Mononuclear cell (primary cell): ENCODE results near the gene AP2B1. TPM values are rescaled to one million over a fixed set of nuclear protein-coding genes. Genes with fewer than 3 reads are reported as not detected.

ENCODE experiments used
- H3K27me3 ChIP-seq: 2 replicates; pipeline ENCODE4 v1.6.0; 2011; ENCODE audit warnings: low read length, control low read depth; ENCODE audit not compliant: insufficient read depth
- H3K4me1 ChIP-seq: 2 replicates; pipeline ENCODE4 v1.5.1; 2011; ENCODE audit warnings: mild to moderate bottlenecking, low read length, control low read depth; ENCODE audit not compliant: insufficient read depth
- H3K4me3 ChIP-seq: 2 replicates; pipeline ENCODE4 v1.5.1; 2011; ENCODE audit warnings: mild to moderate bottlenecking, low read length, moderate library complexity
- H3K9me3 ChIP-seq: 2 replicates; pipeline ENCODE4 v1.5.1; 2011; ENCODE audit warnings: low read depth, mild to moderate bottlenecking, control low read depth, low read length
- total RNA-seq: library from RNA; depleted of rRNA; stranded (reverse); fragments of >200 nt; gene quantifications from one replicate; pipeline ENCODE4 v1.2.3, GENCODE V29; 2012

The AP2B1 gene
- total RNA-seq, 1 donor = 42.8 TPM

- no peaks in the 10 kb centered on the region for H3K27me3 ChIP-seq
Observed at GRCh38 chr17:35641032-35641431, 53.9 kb downstream of the AP2B1 start.

GRCh38 chr17:35645923-35646322, 58.8 kb downstream of the AP2B1 start:
- Histone ChIP-seq H3K27me3 (no peaks in the 10 kb centered on the region), H3K9me3 (no peaks in the 10 kb centered on the region), H3K4me3 (no peak overlapping the region), H3K4me1 (no peaks in the 10 kb centered on the region)

More at GRCh38 chr17:35641032-35641431, 53.9 kb downstream of the AP2B1 start:
- Histone ChIP-seq H3K4me3 (no peak overlapping the region), H3K9me3 (no peaks in the 10 kb centered on the region), H3K4me1 (no peaks in the 10 kb centered on the region)

GRCh38 chr17:35651467-35651866, 64.3 kb downstream of the AP2B1 start:
- no peaks in the 10 kb centered on the region for H3K27me3 ChIP-seq
- H3K9me3 ChIP-seq = no peaks in the 10 kb centered on the region
- H3K4me1 ChIP-seq = no peaks in the 10 kb centered on the region
- H3K4me3 ChIP-seq = no peak overlapping the region

GRCh38 chr17:35653619-35654361, 66.7 kb downstream of the AP2B1 start:
- H3K4me3 ChIP-seq = no peak overlapping the region
- no peaks in the 10 kb centered on the region for H3K27me3 ChIP-seq
- no peaks in the 10 kb centered on the region for H3K9me3 ChIP-seq
- H3K4me1 ChIP-seq = no peaks in the 10 kb centered on the region

- H3K4me3 ChIP-seq = no peak overlapping the region
- H3K9me3 ChIP-seq = no peaks in the 10 kb centered on the region
- H3K4me1 ChIP-seq = no peaks in the 10 kb centered on the region
- no peaks in the 10 kb centered on the region for H3K27me3 ChIP-seq
Observed at GRCh38 chr17:35655303-35655702, 68.2 kb downstream of the AP2B1 start.

- Histone ChIP-seq H3K9me3 (no peaks in the 10 kb centered on the region), H3K4me1 (no peaks in the 10 kb centered on the region), H3K4me3 (no peak overlapping the region), H3K27me3 (no peaks in the 10 kb centered on the region)
Observed at GRCh38 chr17:35660902-35661301, 73.8 kb downstream of the AP2B1 start.

GRCh38 chr17:35664685-35665084, 77.6 kb downstream of the AP2B1 start:
- no peaks in the 10 kb centered on the region for H3K4me1 ChIP-seq
- H3K27me3 ChIP-seq = no peaks in the 10 kb centered on the region
- H3K9me3 ChIP-seq = no peaks in the 10 kb centered on the region
- no peak overlapping the region for H3K4me3 ChIP-seq

- H3K27me3 ChIP-seq = no peaks in the 10 kb centered on the region
- H3K4me1 ChIP-seq = no peaks in the 10 kb centered on the region
- no peaks in the 10 kb centered on the region for H3K9me3 ChIP-seq
- no peak overlapping the region for H3K4me3 ChIP-seq
Observed at GRCh38 chr17:35665662-35666061, 78.5 kb downstream of the AP2B1 start.

- H3K27me3 ChIP-seq = no peaks in the 10 kb centered on the region
- H3K4me1 ChIP-seq = no peaks in the 10 kb centered on the region
- no peak overlapping the region for H3K4me3 ChIP-seq
Observed at GRCh38 chr17:35666070-35666469, 78.9 kb downstream of the AP2B1 start.

GRCh38 chr17:35666967-35667532, 79.9 kb downstream of the AP2B1 start:
- no peaks in the 10 kb centered on the region for H3K27me3 ChIP-seq
- no peaks in the 10 kb centered on the region for H3K4me1 ChIP-seq
- no peaks in the 10 kb centered on the region for H3K9me3 ChIP-seq
- H3K4me3 ChIP-seq = no peak overlapping the region

More at GRCh38 chr17:35666070-35666469, 78.9 kb downstream of the AP2B1 start:
- no peaks in the 10 kb centered on the region for H3K9me3 ChIP-seq

GRCh38 chr17:35668802-35669201, 81.7 kb downstream of the AP2B1 start:
- Histone ChIP-seq H3K9me3 (no peaks in the 10 kb centered on the region), H3K4me3 (no peak overlapping the region), H3K27me3 (no peaks in the 10 kb centered on the region), H3K4me1 (no peaks in the 10 kb centered on the region)

- Histone ChIP-seq H3K4me3 (no peak overlapping the region), H3K9me3 (no peaks in the 10 kb centered on the region), H3K27me3 (no peaks in the 10 kb centered on the region), H3K4me1 (no peaks in the 10 kb centered on the region)
Observed at GRCh38 chr17:35674552-35674951, 87.4 kb downstream of the AP2B1 start.

- Histone ChIP-seq H3K9me3 (no peaks in the 10 kb centered on the region), H3K27me3 (no peaks in the 10 kb centered on the region), H3K4me1 (no peaks in the 10 kb centered on the region), H3K4me3 (no peak overlapping the region)
Observed at GRCh38 chr17:35676441-35676840, 89.3 kb downstream of the AP2B1 start.

GRCh38 chr17:35679007-35679682, 92.0 kb downstream of the AP2B1 start:
- Histone ChIP-seq H3K9me3 (no peaks in the 10 kb centered on the region), H3K27me3 (no peaks in the 10 kb centered on the region), H3K4me1 (no peaks in the 10 kb centered on the region), H3K4me3 (no peak overlapping the region)

GRCh38 chr17:35683591-35683990, 96.5 kb downstream of the AP2B1 start:
- Histone ChIP-seq H3K4me3 (no peak overlapping the region), H3K4me1 (no peaks in the 10 kb centered on the region), H3K9me3 (no peaks in the 10 kb centered on the region), H3K27me3 (no peaks in the 10 kb centered on the region)
